ENCODE data around the gene TGFB1I1. TPM values are rescaled to one million over a fixed set of nuclear protein-coding genes. Genes with fewer than 3 reads are reported as not detected.

TGFB1I1 gene
- total RNA-seq, 1 experiment from 2014 or later, result 8.7 TPM

DNA sequence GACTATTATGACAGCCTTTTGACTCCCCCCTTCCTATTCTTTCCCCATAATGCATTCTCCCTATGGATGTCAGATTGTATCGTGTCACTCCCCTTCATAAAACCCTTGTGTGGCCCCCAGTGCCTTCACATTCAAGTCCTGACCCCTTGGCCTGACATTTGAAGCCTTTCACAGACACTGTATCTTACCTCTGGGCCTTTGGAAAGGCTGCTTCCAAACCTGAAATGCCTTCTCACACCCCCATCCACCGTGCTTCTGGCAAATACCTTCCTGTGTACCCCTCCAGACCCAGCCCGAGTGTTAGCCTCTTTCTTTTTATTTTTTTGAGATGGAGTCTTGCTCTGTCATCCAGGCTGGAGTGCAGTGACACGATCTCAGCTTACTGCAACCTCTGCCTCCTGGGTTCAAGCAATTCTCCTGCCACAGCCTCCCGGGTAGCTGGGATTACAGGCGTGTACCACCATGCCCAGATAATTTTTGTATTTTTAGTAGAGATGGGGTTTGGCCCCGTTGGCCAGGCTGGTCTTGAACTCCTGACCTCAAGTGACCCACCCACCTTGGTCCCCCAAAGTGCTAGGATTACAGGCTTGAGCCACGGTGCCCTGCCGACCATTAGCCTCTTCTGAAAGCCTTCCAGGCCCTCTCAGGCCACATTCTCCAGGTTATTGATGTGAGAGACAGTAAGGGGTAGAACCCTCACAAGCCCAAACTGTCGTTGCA, 10.6 kb upstream of the TGFB1I1 start:
- CTCF ChIA-PET, result interaction anchor here (0.7 to 3.4 kb wide), 18 partner anchors 8 to 508 kb away, joined by 3 to 32 read pairs (median 7); partner anchors contain the start of genes HSD3B7, KAT8, TGFB1I1 and ZNF267
- Histone ChIP-seq H3K4me2 (ENCODE audit: low read length) (peak overlapping the region; percentile 84; the same call in 1 of the 2 replicates), H3K4me3 (replicated peaks in 1 of 2; ENCODE audit: low read depth in 1 of 2, low read length in 2 of 2) (no peak overlapping the region), H4K20me1 (ENCODE audit: insufficient read depth) (no peaks in the 10 kb centered on the region), H3K9me2 (ENCODE audit: insufficient read depth) (no peaks in the 10 kb centered on the region), H3K36me3 (ENCODE audit: control insufficient read depth in 1 of 2, insufficient read depth in 2 of 2, low read length in 2 of 2) (no peaks in the 10 kb centered on the region), H3K4me1 (ENCODE audit: control insufficient read depth in 1 of 2, insufficient read depth in 2 of 2, low read length in 2 of 2) (peaks cover 3 to 30% of the 10 kb centered on the region in 2 experiments; a peak in 3 of 4 replicates), H3K79me2 (ENCODE audit: insufficient read depth, low read length) (peaks cover 25% of the 10 kb centered on the region), H2AFZ (ENCODE audit: low read depth, low read length, poor library complexity, severe bottlenecking) (no peak overlapping the region), H3K27me3 (ENCODE audit: insufficient read depth, low read length) (no peaks in the 10 kb centered on the region), H3K9ac (ENCODE audit: low read length) (no peak overlapping the region), H3K27ac (ENCODE audit: low read depth, low read length) (no peak overlapping the region), H3K9me3 (ENCODE audit: control insufficient read depth in 1 of 2, insufficient read depth in 1 of 2, low read depth in 1 of 2, low read length in 2 of 2) (no peaks in the 10 kb centered on the region)
- no TSS peak for BruUV-seq (replicated peaks)
- DNase-seq (ENCODE audit: low read depth, low spot score) (no peak), ATAC-seq (no peak)
- RAD21 ChIA-PET (ENCODE audit: low non-redundant PET in 1 of 2, low total read pairs in 2 of 2, uncharacterized antibody in 2 of 2, unreplicated experiment in 2 of 2), result no interaction called here
- TF ChIP-seq, protein P1, sequence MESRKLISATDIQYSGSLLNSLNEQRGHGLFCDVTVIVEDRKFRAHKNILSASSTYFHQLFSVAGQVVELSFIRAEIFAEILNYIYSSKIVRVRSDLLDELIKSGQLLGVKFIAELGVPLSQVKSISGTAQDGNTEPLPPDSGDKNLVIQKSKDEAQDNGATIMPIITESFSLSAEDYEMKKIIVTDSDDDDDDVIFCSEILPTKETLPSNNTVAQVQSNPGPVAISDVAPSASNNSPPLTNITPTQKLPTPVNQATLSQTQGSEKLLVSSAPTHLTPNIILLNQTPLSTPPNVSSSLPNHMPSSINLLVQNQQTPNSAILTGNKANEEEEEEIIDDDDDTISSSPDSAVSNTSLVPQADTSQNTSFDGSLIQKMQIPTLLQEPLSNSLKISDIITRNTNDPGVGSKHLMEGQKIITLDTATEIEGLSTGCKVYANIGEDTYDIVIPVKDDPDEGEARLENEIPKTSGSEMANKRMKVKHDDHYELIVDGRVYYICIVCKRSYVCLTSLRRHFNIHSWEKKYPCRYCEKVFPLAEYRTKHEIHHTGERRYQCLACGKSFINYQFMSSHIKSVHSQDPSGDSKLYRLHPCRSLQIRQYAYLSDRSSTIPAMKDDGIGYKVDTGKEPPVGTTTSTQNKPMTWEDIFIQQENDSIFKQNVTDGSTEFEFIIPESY (IDR thresholded peaks at IDR 0.05; ENCODE audit: extremely low read depth, insufficient replicate concordance, low read length), result no peak
- no peak for TF ChIP-seq CEBPB (IDR thresholded peaks at IDR 0.05; ENCODE audit: low read depth)
- TF ChIP-seq, protein P2, sequence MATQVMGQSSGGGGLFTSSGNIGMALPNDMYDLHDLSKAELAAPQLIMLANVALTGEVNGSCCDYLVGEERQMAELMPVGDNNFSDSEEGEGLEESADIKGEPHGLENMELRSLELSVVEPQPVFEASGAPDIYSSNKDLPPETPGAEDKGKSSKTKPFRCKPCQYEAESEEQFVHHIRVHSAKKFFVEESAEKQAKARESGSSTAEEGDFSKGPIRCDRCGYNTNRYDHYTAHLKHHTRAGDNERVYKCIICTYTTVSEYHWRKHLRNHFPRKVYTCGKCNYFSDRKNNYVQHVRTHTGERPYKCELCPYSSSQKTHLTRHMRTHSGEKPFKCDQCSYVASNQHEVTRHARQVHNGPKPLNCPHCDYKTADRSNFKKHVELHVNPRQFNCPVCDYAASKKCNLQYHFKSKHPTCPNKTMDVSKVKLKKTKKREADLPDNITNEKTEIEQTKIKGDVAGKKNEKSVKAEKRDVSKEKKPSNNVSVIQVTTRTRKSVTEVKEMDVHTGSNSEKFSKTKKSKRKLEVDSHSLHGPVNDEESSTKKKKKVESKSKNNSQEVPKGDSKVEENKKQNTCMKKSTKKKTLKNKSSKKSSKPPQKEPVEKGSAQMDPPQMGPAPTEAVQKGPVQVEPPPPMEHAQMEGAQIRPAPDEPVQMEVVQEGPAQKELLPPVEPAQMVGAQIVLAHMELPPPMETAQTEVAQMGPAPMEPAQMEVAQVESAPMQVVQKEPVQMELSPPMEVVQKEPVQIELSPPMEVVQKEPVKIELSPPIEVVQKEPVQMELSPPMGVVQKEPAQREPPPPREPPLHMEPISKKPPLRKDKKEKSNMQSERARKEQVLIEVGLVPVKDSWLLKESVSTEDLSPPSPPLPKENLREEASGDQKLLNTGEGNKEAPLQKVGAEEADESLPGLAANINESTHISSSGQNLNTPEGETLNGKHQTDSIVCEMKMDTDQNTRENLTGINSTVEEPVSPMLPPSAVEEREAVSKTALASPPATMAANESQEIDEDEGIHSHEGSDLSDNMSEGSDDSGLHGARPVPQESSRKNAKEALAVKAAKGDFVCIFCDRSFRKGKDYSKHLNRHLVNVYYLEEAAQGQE (IDR thresholded peaks at IDR 0.05; ENCODE audit: low read depth), result no peak
- no peak for TF ChIP-seq YY1 (IDR thresholded peaks at IDR 0.05; ENCODE audit: extremely low read depth, insufficient replicate concordance, low read depth, low read length)
- TF ChIP-seq, protein P3, sequence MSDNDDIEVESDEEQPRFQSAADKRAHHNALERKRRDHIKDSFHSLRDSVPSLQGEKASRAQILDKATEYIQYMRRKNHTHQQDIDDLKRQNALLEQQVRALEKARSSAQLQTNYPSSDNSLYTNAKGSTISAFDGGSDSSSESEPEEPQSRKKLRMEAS (IDR thresholded peaks at IDR 0.05), result no peak
- TF ChIP-seq, protein P4, sequence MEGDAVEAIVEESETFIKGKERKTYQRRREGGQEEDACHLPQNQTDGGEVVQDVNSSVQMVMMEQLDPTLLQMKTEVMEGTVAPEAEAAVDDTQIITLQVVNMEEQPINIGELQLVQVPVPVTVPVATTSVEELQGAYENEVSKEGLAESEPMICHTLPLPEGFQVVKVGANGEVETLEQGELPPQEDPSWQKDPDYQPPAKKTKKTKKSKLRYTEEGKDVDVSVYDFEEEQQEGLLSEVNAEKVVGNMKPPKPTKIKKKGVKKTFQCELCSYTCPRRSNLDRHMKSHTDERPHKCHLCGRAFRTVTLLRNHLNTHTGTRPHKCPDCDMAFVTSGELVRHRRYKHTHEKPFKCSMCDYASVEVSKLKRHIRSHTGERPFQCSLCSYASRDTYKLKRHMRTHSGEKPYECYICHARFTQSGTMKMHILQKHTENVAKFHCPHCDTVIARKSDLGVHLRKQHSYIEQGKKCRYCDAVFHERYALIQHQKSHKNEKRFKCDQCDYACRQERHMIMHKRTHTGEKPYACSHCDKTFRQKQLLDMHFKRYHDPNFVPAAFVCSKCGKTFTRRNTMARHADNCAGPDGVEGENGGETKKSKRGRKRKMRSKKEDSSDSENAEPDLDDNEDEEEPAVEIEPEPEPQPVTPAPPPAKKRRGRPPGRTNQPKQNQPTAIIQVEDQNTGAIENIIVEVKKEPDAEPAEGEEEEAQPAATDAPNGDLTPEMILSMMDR (IDR thresholded peaks at IDR 0.05 in 2 of 3, conservative IDR thresholded peaks at IDR 0.05 in 1 of 3; ENCODE audit: borderline replicate concordance in 1 of 3, insufficient read depth in 1 of 3, low read depth in 2 of 3, low read length in 2 of 3), result no peak
- POLR2A ChIA-PET, result interaction anchor here (2.1 kb wide), 3 partner anchors 251 to 412 kb away, joined by 6 to 12 read pairs (median 7); partner anchors contain the start of genes KAT8 and ZNF267
- intact Hi-C loops (cut with micrococcal nuclease), result no loop called here

Measured in HCT116 (cell line).